Measurements from ENCODE around the gene PHF8.

Gene PHF8

GRCh38 chrX:54012830-54013500 is 31.3 kb downstream of the PHF8 start:
- no peak for DNase-seq

GRCh38 chrX:54007682-54008081 is 36.6 kb downstream of the PHF8 start:
- no peak for DNase-seq

- DNase-seq, result no peak
These were observed 46.5 kb downstream of the PHF8 start for GRCh38 chrX:53997724-53998123.

GRCh38 chrX:53992589-53992988 is 51.7 kb downstream of the PHF8 start:
- DNase-seq, result no peak

GRCh38 chrX:53990171-53990570 is 54.1 kb downstream of the PHF8 start:
- DNase-seq, result no peak

- DNase-seq, result no peak
These were observed 59.4 kb downstream of the PHF8 start for GRCh38 chrX:53984895-53985294.

- DNase-seq, result no peak
These were observed 69.7 kb downstream of the PHF8 start for GRCh38 chrX:53974529-53974928.

GRCh38 chrX:53969540-53969939 is 74.7 kb downstream of the PHF8 start:
- no peak for DNase-seq

GRCh38 chrX:53950130-53950733 is 94.0 kb downstream of the PHF8 start:
- DNase-seq, result no peak

- no peak for DNase-seq
These were observed 104.1 kb downstream of the PHF8 start for GRCh38 chrX:53940180-53940579.

GRCh38 chrX:53939127-53939526 is 105.1 kb downstream of the PHF8 start:
- DNase-seq, result no peak

GRCh38 chrX:53930515-53931380 is 113.5 kb downstream of the PHF8 start:
- DNase-seq, result no peak

- no peak for DNase-seq
These were observed 118.2 kb downstream of the PHF8 start for GRCh38 chrX:53926030-53926429.

GRCh38 chrX:53918702-53919101 is 125.6 kb downstream of the PHF8 start:
- no peak for DNase-seq

- no peak for DNase-seq
These were observed 143.7 kb downstream of the PHF8 start for GRCh38 chrX:53900623-53901022.

- no peak for DNase-seq
These were observed 149.0 kb downstream of the PHF8 start for GRCh38 chrX:53895270-53895669.

Data from stimulated activated CD4-positive, alpha-beta T cell treated with anti-CD3 and anti-CD28 coated beads, Interleukin-12 subunit alpha, Interleukin-12 subunit beta, amount 100 ng/mL, for 4 hours (primary cell).